T-helper 1 cell (primary cell): ENCODE data around the gene LAD1.

ENCODE experiments used
- DNase-seq, 5 donors: peaks; one replicate each; pipeline ENCODE4 v3.0.0-alpha.2; 2012 to 2020
- total RNA-seq, 4 donors: gene quantifications; one replicate each; lab custom pipeline; 2026; lab: John Stamatoyannopoulos, UW

LAD1 gene
- total RNA-seq, result 0 reads per million in 4 donors

GRCh38 chr1:201399018-201399351 lies at the start of gene LAD1:
LAD1 (minus strand) TSS chr1:201399324; CDS start chr1:201399306, 18 bp downstream.
- DNase-seq, result no peak

- peak in 3 of 5 donors; percentile 31 to 58 (median 42) for DNase-seq
These were observed 49.1 kb upstream of the LAD1 start for GRCh38 chr1:201447903-201448871.

GRCh38 chr1:201445310-201445709 lies 46.2 kb upstream of the LAD1 start:
- no peak for DNase-seq

- DNase-seq, result no peak
These were observed 45.7 kb upstream of the LAD1 start for GRCh38 chr1:201444792-201445191.

GRCh38 chr1:201443747-201444146 lies 44.6 kb upstream of the LAD1 start:
- no peak for DNase-seq

GRCh38 chr1:201436969-201437368 lies 37.8 kb upstream of the LAD1 start:
- DNase-seq, result no peak

GRCh38 chr1:201436393-201436792 lies 37.3 kb upstream of the LAD1 start:
- no peak for DNase-seq

GRCh38 chr1:201434266-201434665 lies 35.1 kb upstream of the LAD1 start:
- DNase-seq, result no peak

GRCh38 chr1:201433609-201434008 lies 34.5 kb upstream of the LAD1 start:
- no peak for DNase-seq

GRCh38 chr1:201430776-201431175 lies 31.7 kb upstream of the LAD1 start:
- DNase-seq, result no peak

GRCh38 chr1:201429736-201430501 lies 30.8 kb upstream of the LAD1 start:
- no peak for DNase-seq

- no peak for DNase-seq
These were observed 28.8 kb upstream of the LAD1 start for GRCh38 chr1:201427963-201428362.

- no peak for DNase-seq
These were observed 27.6 kb upstream of the LAD1 start for GRCh38 chr1:201426479-201427310.

GRCh38 chr1:201424146-201424545 lies 25.0 kb upstream of the LAD1 start:
- no peak for DNase-seq

- no peak for DNase-seq
These were observed 24.5 kb upstream of the LAD1 start for GRCh38 chr1:201423655-201424054.

GRCh38 chr1:201422436-201423030 lies 23.4 kb upstream of the LAD1 start:
- no peak for DNase-seq

- no peak for DNase-seq
These were observed 22.9 kb upstream of the LAD1 start for GRCh38 chr1:201422026-201422425.

- DNase-seq, result no peak
These were observed 21.9 kb upstream of the LAD1 start for GRCh38 chr1:201421041-201421440.

- DNase-seq, result no peak
These were observed 21.5 kb upstream of the LAD1 start for GRCh38 chr1:201420608-201421002.

- no peak for DNase-seq
These were observed 20.9 kb upstream of the LAD1 start for GRCh38 chr1:201419746-201420607.

GRCh38 chr1:201419256-201419655 lies 20.1 kb upstream of the LAD1 start:
- DNase-seq, result no peak
